Cardiac fibroblast (primary cell): ENCODE measurements around the gene OR4N5.

Experiments
- DNase-seq, 2 donors: peaks; one replicate each; pipeline versions ENCODE4 v3.0.0 to v3.0.0-alpha.2; 2010; ENCODE audit warnings: low read depth in 2 of 2
- H3K4me3 ChIP-seq, 2 donors: replicated peaks in 1 of 2; 1 replicate in 1 of 2; 2 replicates in 1 of 2; pipeline ENCODE4 v1.5.1; 2011; ENCODE audit warnings: low read depth in 2 of 2, low read length in 2 of 2, mild to moderate bottlenecking in 2 of 2, moderate library complexity in 1 of 2
- CTCF ChIP-seq: IDR thresholded peaks from one replicate; pipeline ENCODE4 v1.5.1; 2011; ENCODE audit warnings: low read depth, mild to moderate bottlenecking, low read length, inconsistent platforms

The OR4N5 gene

GRCh38 chr14:20194101-20194500, 55.5 kb downstream of the OR4N5 start:
- TF ChIP-seq CTCF, result no peak
- no peak overlapping the region for H3K4me3 ChIP-seq
- DNase-seq, result no peak
